HEK293T (cell line): ENCODE measurements around the gene TMEM38A.
"Not testable (repeated sequence)": the region's sequence is repeated elsewhere in the genome, so short reads cannot be mapped to it uniquely, and the experiment has no call there.

Experiments used
- CTCF ChIA-PET: fragments of 350-600 bp; formaldehyde crosslinking; extraction: SDS; loops from one replicate; lab custom pipeline; 2021; ENCODE audit warnings: antibody characterized with exemption, inconsistent platforms; lab: Yijun Ruan, JAX
- POLR2A ChIA-PET: fragments of 350-600 bp; formaldehyde crosslinking; extraction: SDS; loops from one replicate; lab custom pipeline; 2020; ENCODE audit warnings: antibody characterized with exemption, inconsistent platforms; lab: Yijun Ruan, JAX
- DNase-seq: peaks from one replicate; pipeline ENCODE4 v3.0.0; 2012; ENCODE audit warnings: mixed read lengths; ENCODE audit errors: extremely low spot score
- ARNT ChIP-seq: fragments of 450-650 bp; IDR thresholded peaks from 2 replicates; pipeline ENCODE4 v1.6.1; 2017; ENCODE audit warnings: mild to moderate bottlenecking
- BHLHE40 ChIP-seq: fragments of 450-650 bp; IDR thresholded peaks from 2 replicates; pipeline ENCODE4 v1.6.1; 2016; ENCODE audit warnings: mild to moderate bottlenecking, moderate library complexity, borderline replicate concordance
- CTBP1 ChIP-seq: fragments of 450-650 bp; IDR thresholded peaks from 2 replicates; pipeline ENCODE4 v1.6.1; 2016; ENCODE audit warnings: borderline replicate concordance
- ELF4 ChIP-seq: fragments of 450-650 bp; IDR thresholded peaks from 2 replicates; pipeline ENCODE4 v1.6.1; 2017; ENCODE audit warnings: antibody characterized with exemption
- FOXA1 ChIP-seq: fragments of 450-650 bp; IDR thresholded peaks from 2 replicates; pipeline ENCODE4 v1.6.1; 2016; ENCODE audit warnings: mild to moderate bottlenecking
- FOXK2 ChIP-seq: fragments of 450-650 bp; IDR thresholded peaks from 2 replicates; pipeline ENCODE4 v1.6.1; 2016; ENCODE audit warnings: mild to moderate bottlenecking
- FOXM1 ChIP-seq: fragments of 450-650 bp; IDR thresholded peaks from 2 replicates; pipeline ENCODE4 v1.6.1; 2017; ENCODE audit warnings: mild to moderate bottlenecking, borderline replicate concordance
- HDGF ChIP-seq: fragments of 450-650 bp; IDR thresholded peaks from 2 replicates; pipeline ENCODE4 v1.6.1; 2017; ENCODE audit warnings: antibody characterized with exemption, borderline replicate concordance
- L3MBTL2 ChIP-seq: fragments of 450-650 bp; conservative IDR thresholded peaks from 2 replicates; pipeline ENCODE4 v1.6.1; 2016; ENCODE audit warnings: mild to moderate bottlenecking
- LEF1 ChIP-seq: fragments of 450-650 bp; IDR thresholded peaks from 2 replicates; pipeline ENCODE4 v1.6.1; 2017; ENCODE audit warnings: mild to moderate bottlenecking, borderline replicate concordance
- NFRKB ChIP-seq: fragments of 450-650 bp; IDR thresholded peaks from 2 replicates; pipeline ENCODE4 v1.6.1; 2016; ENCODE audit warnings: mild to moderate bottlenecking, moderate library complexity
- SP1 ChIP-seq: fragments of 450-650 bp; IDR thresholded peaks from 2 replicates; pipeline ENCODE4 v1.6.1; 2017
- SUZ12 ChIP-seq: fragments of 450-650 bp; IDR thresholded peaks from 2 replicates; pipeline ENCODE4 v1.6.1; 2016; ENCODE audit warnings: mild to moderate bottlenecking
- TARDBP ChIP-seq: fragments of 450-650 bp; IDR thresholded peaks from 2 replicates; pipeline ENCODE4 v1.6.1; 2016
- ZNF384 ChIP-seq: fragments of 450-650 bp; IDR thresholded peaks from 2 replicates; pipeline ENCODE4 v1.6.1; 2016
- TF ChIP-seq, protein P1 (sequence below): fragments of 450-650 bp; IDR thresholded peaks from 2 replicates; pipeline ENCODE4 v1.6.1; 2016

The TMEM38A gene

DNA sequence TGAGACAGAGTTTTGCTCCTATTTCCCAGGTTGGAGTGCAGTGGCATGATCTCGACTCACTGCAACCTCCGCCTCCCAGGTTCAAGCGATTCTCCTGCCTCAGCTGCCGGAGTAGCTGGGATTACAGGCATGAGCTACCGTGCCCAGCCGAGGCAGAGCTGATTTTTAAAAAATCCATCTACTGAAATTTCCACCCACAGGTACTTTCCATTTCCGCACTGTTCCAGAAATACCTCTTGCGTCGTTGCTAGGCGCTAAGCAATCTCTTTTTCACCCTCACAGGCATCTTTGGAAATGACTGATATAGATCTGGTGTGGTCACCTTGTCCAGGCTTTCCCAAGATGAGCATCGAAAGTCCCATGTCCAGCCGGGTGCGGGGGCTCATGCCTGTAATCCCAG is 9.4 kb downstream of the TMEM38A start:
- TF ChIP-seq NFRKB (no peak), FOXM1 (no peak), TARDBP (no peak), CTBP1 (no peak), SP1 (no peak), ARNT (no peak), FOXK2 (no peak), ZNF384 (no peak), ELF4 (no peak), LEF1 (no peak), HDGF (no peak), SUZ12 (no peak), BHLHE40 (no peak), FOXA1 (no peak)
- TF ChIP-seq, protein P1, sequence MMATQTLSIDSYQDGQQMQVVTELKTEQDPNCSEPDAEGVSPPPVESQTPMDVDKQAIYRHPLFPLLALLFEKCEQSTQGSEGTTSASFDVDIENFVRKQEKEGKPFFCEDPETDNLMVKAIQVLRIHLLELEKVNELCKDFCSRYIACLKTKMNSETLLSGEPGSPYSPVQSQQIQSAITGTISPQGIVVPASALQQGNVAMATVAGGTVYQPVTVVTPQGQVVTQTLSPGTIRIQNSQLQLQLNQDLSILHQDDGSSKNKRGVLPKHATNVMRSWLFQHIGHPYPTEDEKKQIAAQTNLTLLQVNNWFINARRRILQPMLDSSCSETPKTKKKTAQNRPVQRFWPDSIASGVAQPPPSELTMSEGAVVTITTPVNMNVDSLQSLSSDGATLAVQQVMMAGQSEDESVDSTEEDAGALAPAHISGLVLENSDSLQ: no peak
- ChIA-PET CTCF (no interaction called here), POLR2A (no interaction called here)
- DNase-seq: no peak

DNA sequence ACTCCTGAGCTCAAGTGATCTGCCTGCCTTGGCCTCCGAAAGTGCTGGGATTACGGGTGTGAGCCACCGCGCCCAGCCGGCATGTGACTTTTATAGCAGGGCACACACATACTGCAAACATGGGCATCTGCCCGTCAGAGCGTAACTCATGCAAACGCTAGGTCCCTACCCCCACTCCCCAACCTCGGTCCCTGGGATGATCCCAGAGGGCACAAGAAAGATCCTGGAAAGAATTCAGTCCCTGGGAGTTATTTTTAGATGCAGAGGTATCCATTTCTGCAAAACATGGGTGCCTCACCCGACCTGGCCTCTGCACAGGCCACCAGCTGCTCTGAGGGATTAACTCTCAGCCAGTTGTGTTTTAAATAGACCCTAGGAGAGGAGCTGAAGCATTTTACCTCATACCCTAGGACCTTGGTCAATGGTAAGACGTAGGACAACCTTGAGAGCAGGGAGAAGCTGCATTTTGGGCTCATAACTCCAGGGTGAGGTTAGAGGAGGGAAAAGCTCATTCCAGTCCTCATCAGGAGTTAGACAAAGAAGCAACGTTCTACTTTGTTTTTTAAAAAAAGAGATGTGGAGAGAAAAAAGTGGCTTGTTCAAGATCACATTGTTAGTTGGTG is 10.8 kb downstream of the TMEM38A start:
- ChIA-PET POLR2A (interaction anchor here (1.1 to 2.8 kb wide), 3 partner anchors 11 to 12 kb away, joined by 3 to 12 read pairs (median 4); partner anchors contain the start of gene TMEM38A), CTCF (no interaction called here)
- no peak for TF ChIP-seq FOXM1
- TF ChIP-seq, protein P1: no peak
- DNase-seq: no peak

DNA sequence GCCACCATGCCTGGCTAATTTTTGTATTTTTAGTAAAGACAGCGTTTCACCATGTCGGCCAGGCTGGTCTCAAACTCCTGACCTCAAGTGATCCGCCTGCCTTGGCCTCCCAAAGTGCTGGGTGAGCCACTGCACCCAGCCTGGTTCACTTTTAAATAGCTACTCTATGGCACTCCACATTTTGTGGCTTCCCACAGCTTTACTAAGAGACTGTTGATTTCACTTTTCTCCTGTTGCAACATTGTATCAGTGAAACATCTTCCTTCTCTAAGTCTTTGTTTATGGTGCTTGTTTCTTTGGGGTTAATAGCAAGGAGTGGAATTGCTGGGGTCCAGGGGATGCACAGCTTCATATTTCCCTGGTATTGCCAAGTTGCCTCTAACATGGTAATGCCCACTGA is 12.3 kb downstream of the TMEM38A start:
- TF ChIP-seq ZNF384: no peak
- no peak for TF ChIP-seq FOXM1
- no peak for TF ChIP-seq CTBP1
- no peak for TF ChIP-seq ELF4
- TF ChIP-seq BHLHE40: no peak
- TF ChIP-seq, protein P1: no peak
- TF ChIP-seq FOXA1: no peak
- no peak for TF ChIP-seq L3MBTL2
- no peak for TF ChIP-seq SUZ12
- no peak for TF ChIP-seq LEF1
- TF ChIP-seq HDGF: no peak
- no peak for TF ChIP-seq SP1
- no peak for TF ChIP-seq ARNT
- no peak for TF ChIP-seq NFRKB
- TF ChIP-seq FOXK2: no peak
- no peak for TF ChIP-seq TARDBP
- POLR2A ChIA-PET: interaction anchor here (0.7 to 2.8 kb wide), 3 partner anchors 12 to 45 kb away, joined by 3 to 12 read pairs (median 4); partner anchors contain the start of genes MED26 and TMEM38A
- DNase-seq: no peak
- CTCF ChIA-PET: no interaction called here

DNA sequence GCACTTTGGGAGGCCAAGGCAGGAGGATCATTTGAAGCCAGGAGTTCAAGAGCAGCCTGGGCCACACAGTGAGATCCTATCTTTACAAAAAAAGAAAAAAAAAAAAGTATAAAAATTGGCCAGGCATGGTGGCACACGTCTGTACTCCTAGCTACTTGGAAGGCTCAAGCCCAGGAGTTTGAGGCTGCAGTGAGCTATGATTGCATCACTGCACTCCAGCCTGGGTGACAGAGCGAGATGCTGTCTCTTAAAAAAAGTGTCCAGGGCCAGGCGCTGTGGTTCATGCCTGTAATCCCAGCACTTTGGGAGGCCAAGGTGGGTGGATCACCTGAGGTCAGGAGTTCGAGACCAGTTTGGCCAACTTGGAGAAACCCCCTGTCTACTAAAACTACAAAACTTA is 12.9 kb downstream of the TMEM38A start:
- POLR2A ChIA-PET: interaction anchor here (0.7 to 2.8 kb wide), 2 partner anchors 13 to 46 kb away, joined by 3 to 12 read pairs; partner anchors contain the start of genes MED26 and TMEM38A
- DNase-seq, CTCF ChIA-PET: not testable (repeated sequence)

DNA sequence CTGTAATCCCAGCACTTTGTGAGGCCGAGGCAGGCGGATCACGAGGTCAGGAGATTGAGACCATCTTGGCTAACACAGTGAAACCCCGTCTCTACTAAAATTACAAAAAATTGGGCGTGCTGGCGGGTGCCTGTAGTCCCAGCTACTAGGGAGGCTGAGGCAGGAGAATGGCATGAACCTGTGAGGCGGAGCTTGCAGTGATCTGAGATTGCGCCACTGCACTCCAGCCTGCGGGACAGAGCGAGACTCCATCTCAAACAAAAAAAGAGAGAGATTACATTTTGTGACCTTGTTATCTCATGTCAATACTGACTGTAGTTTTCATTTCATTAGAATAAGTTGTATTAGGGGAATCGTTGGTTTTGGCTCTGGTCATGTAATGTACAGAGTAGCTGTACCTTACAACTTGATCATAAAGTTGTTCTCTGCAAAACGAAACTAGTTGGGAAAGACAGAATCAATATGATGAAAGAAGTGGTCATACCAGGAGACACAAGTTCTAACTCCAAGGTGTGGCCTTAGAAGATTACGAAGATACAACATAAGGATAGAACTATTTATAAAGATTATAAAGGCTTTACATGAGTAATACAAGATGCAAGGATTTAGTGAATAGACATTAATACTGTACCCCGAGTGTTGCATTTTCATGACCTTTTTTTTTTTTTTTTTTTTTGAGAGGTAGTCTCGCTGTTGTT is 15.3 kb downstream of the TMEM38A start:
- CTCF ChIA-PET: no interaction called here
- no peak for DNase-seq
- TF ChIP-seq ZNF384: no peak
- POLR2A ChIA-PET: no interaction called here

DNA sequence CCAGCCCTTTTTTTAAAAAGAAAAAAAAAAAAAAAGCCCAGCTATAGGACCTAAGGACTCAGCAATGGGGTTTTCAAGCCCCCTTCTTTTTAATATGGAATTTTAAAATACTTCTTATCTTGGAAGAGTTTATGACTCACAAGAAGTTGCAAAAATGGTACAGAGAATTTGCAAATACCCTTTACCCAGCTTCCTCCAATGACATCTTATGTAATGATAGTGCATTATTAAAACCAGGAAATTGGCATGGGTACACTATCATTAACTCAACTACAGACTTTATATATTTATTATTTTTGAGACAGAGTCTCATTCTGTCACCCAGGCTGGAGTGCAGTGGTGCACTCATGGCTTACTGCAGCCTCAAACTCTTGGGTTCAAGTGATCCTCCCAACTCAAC is 16.1 kb downstream of the TMEM38A start:
- ChIA-PET POLR2A (no interaction called here), CTCF (no interaction called here)
- DNase-seq: no peak
- TF ChIP-seq ZNF384 (no peak), LEF1 (no peak), TARDBP (no peak), NFRKB (no peak), ELF4 (no peak), FOXA1 (no peak), FOXM1 (no peak), ARNT (no peak), FOXK2 (no peak), CTBP1 (no peak), L3MBTL2 (no peak), SUZ12 (no peak), HDGF (no peak), SP1 (no peak), BHLHE40 (no peak)
- TF ChIP-seq, protein P1: no peak
